ENCODE data around the gene PADI2. TPM values are rescaled to one million over a fixed set of nuclear protein-coding genes. Genes with fewer than 3 reads are reported as not detected.

The PADI2 gene
- total RNA-seq, 2 experiments from 2014 or later: not detected

- Mint-ChIP-seq H3K36me3 (ENCODE audit: low read depth) (no peaks in the 10 kb centered on the region), H3K4me1 (ENCODE audit: low read depth) (no peaks in the 10 kb centered on the region), H3K27me3 (peaks cover 4% of the 10 kb centered on the region), H3K4me3 (no peak overlapping the region), H3K27ac (no peak overlapping the region), H3K9me3 (no peaks in the 10 kb centered on the region)
- intact Hi-C loops (cut with micrococcal nuclease): no loop called here
- ChIA-PET POLR2A (no interaction called here), CTCF (interaction anchor here (1.0 kb wide), 1 partner anchor 40 kb away, joined by 3 read pairs; no protein-coding TSS in a partner anchor)
- ATAC-seq (no peak), DNase-seq (no peak)
- TF ChIP-seq CTCF (IDR thresholded peaks at IDR 0.05): no peak
Observed at GRCh38 chr1:17165823-17166222, 46.6 kb upstream of the PADI2 start.

GRCh38 chr1:17163789-17164666 lies 44.8 kb upstream of the PADI2 start:
- Mint-ChIP-seq H3K27me3 (peaks cover 4% of the 10 kb centered on the region), H3K27ac (no peak overlapping the region), H3K9me3 (no peaks in the 10 kb centered on the region), H3K36me3 (ENCODE audit: low read depth) (no peaks in the 10 kb centered on the region), H3K4me1 (ENCODE audit: low read depth) (no peaks in the 10 kb centered on the region), H3K4me3 (no peak overlapping the region)
- ATAC-seq: no peak
- ChIA-PET CTCF (interaction anchor here (1.1 kb wide), 1 partner anchor 38 kb away, joined by 3 read pairs; no protein-coding TSS in a partner anchor), POLR2A (no interaction called here)
- intact Hi-C loops (cut with micrococcal nuclease): no loop called here
- DNase-seq: no peak
- TF ChIP-seq CTCF (IDR thresholded peaks at IDR 0.05): no peak

DNA sequence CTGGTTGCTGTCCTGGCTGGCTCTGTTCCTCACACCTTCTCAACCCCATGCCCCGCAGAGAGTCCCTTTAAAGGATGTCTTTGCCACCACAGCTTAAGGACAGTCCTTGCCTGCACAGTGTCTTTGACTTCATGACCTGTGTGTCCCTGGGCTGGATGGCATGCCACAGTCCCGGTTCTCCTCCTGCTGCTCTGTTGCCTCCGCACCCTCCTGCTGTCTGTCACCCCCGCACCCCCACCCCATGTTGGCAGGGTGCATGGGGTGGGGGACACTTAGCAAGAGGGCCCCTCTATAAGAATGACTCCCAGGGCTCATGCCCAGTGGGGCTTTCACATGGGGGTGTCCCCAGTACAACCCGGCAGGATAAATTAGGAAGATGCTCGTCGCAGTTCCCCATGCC lies 44.1 kb upstream of the PADI2 start:
- CTCF ChIA-PET: no interaction called here
- peaks cover 1% of the 10 kb centered on the region for H3K27me3 Mint-ChIP-seq
- no peak overlapping the region for H3K4me3 Mint-ChIP-seq
- H3K4me1 Mint-ChIP-seq (ENCODE audit: low read depth): no peaks in the 10 kb centered on the region
- ATAC-seq: no peak
- intact Hi-C loops (cut with micrococcal nuclease): no loop called here
- H3K9me3 Mint-ChIP-seq: no peaks in the 10 kb centered on the region
- no peak for DNase-seq
- no peaks in the 10 kb centered on the region for H3K36me3 Mint-ChIP-seq (ENCODE audit: low read depth)
- POLR2A ChIA-PET: no interaction called here
- no peak for TF ChIP-seq CTCF (IDR thresholded peaks at IDR 0.05)
- H3K27ac Mint-ChIP-seq: no peak overlapping the region

GRCh38 chr1:17162941-17163340 lies 43.7 kb upstream of the PADI2 start:
- ChIA-PET CTCF (no interaction called here), POLR2A (no interaction called here)
- H3K4me1 Mint-ChIP-seq (ENCODE audit: low read depth): no peaks in the 10 kb centered on the region
- H3K4me3 Mint-ChIP-seq: no peak overlapping the region
- no peaks in the 10 kb centered on the region for H3K9me3 Mint-ChIP-seq
- no peak for DNase-seq
- intact Hi-C loops (cut with micrococcal nuclease): no loop called here
- no peaks in the 10 kb centered on the region for H3K36me3 Mint-ChIP-seq (ENCODE audit: low read depth)
- no peak overlapping the region for H3K27ac Mint-ChIP-seq
- no peak for ATAC-seq
- peaks cover 1% of the 10 kb centered on the region for H3K27me3 Mint-ChIP-seq
- no peak for TF ChIP-seq CTCF (IDR thresholded peaks at IDR 0.05)

DNA sequence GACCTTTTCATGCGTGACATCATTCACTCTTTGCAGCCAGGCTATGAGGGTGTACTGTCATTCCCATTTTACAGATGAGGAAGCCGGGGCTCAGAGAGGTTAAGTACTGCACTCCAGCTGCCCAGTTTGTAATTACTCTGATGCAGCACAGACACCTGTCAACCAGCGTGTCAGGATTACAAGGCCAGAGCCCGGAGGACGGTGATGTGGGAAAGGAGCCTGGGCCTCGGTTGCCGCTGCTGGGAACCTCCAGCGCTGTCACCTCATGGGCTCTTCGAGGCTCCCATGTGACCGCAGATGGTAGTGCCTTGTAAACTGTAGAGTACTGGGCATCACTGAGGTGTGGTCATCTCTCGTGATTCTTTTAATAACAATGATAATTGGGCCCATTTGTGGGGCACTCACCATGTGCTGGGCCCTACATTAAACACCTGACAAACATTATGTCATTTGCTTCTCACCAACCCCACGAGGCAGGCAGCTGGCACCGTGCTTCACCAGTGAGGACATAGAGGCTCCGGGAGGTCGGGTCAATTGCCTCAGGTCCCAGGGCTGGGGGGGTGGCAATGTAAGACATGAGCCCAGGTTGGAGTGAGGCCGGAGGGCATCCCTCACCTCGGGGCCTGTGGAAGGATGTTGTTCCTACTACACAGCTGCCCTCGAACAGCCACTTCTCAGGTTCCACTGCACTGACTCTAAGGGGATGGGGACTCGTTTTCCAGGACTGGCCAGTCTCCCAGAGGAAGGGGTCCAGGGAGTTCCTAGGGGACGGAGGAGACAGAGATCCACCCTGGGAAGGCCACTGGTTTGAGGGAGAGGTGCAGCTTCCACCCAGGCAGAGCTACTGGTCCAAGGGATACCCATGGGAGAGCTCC lies 42.9 kb upstream of the PADI2 start:
- ChIA-PET POLR2A (no interaction called here), CTCF (no interaction called here)
- H3K27ac Mint-ChIP-seq: no peak overlapping the region
- peaks cover 2% of the 10 kb centered on the region for H3K9me3 Mint-ChIP-seq
- ATAC-seq (no peak), DNase-seq (no peak)
- TF ChIP-seq CTCF (IDR thresholded peaks at IDR 0.05): no peak
- no peaks in the 10 kb centered on the region for H3K36me3 Mint-ChIP-seq (ENCODE audit: low read depth)
- no peak overlapping the region for H3K4me3 Mint-ChIP-seq
- intact Hi-C loops (cut with micrococcal nuclease): no loop called here
- H3K4me1 Mint-ChIP-seq (ENCODE audit: low read depth): no peaks in the 10 kb centered on the region
- peaks cover 1% of the 10 kb centered on the region for H3K27me3 Mint-ChIP-seq
